WERI-Rb-1 (cell line): ENCODE results near the gene DPH1.
A peak's percentile ranks its signal among the peaks of the same experiment; 100 is the strongest.

ENCODE experiments used
- DNase-seq: peaks from one replicate; pipeline ENCODE4 v3.0.0-alpha.2; 2020
- H3K27ac ChIP-seq: fragments of 250-450 bp; sonication (Bioruptor Pico); 2 replicates; pipeline ENCODE4 v1.5.1; 2020; ENCODE audit warnings: mild to moderate bottlenecking, moderate library complexity
- H3K27me3 ChIP-seq: fragments of 250-450 bp; sonication (Bioruptor Pico); 2 replicates; pipeline ENCODE4 v1.5.1; 2021; ENCODE audit warnings: mild to moderate bottlenecking, low read depth, moderate library complexity; ENCODE audit not compliant: insufficient read depth, severe bottlenecking
- H3K36me3 ChIP-seq: fragments of 250-450 bp; sonication (Bioruptor Pico); 2 replicates; pipeline ENCODE4 v1.5.1; 2020; ENCODE audit warnings: mild to moderate bottlenecking, moderate library complexity
- H3K4me3 ChIP-seq: 2 replicates; pipeline ENCODE4 v1.5.1; 2011; ENCODE audit warnings: low read depth, mild to moderate bottlenecking, control low read depth, low read length
- H3K9me3 ChIP-seq: fragments of 250-450 bp; sonication (Bioruptor Pico); 2 replicates; pipeline ENCODE4 v1.5.1; 2021; ENCODE audit warnings: mild to moderate bottlenecking, moderate library complexity; ENCODE audit not compliant: severe bottlenecking
- CTCF ChIP-seq: IDR thresholded peaks from 2 replicates; pipeline ENCODE4 v1.5.1; 2011; ENCODE audit warnings: low read depth, mild to moderate bottlenecking, control low read depth, inconsistent platforms, low read length

DPH1 gene

GRCh38 chr17:1995907-1996799 is 33.8 kb upstream of the DPH1 start:
- H3K36me3 ChIP-seq = peaks cover 3% of the 10 kb centered on the region; the same call in 1 of the 2 replicates
- no peak overlapping the region for H3K4me3 ChIP-seq
- H3K27me3 ChIP-seq = no peaks in the 10 kb centered on the region
- no peaks in the 10 kb centered on the region for H3K9me3 ChIP-seq
- DNase-seq = no peak
- peak overlapping the region; percentile 96 for H3K27ac ChIP-seq
- no peak for TF ChIP-seq CTCF

- Histone ChIP-seq H3K36me3 (peaks cover 3% of the 10 kb centered on the region; the same call in 1 of the 2 replicates), H3K27ac (peak overlapping the region; percentile 96), H3K27me3 (no peaks in the 10 kb centered on the region), H3K4me3 (no peak overlapping the region), H3K9me3 (no peaks in the 10 kb centered on the region)
- TF ChIP-seq CTCF = no peak
- no peak for DNase-seq
These were observed 33.1 kb upstream of the DPH1 start for GRCh38 chr17:1996800-1997288.

GRCh38 chr17:1997289-1997926 is 32.5 kb upstream of the DPH1 start:
- Histone ChIP-seq H3K4me3 (peak overlapping the region; percentile 34), H3K27ac (peak overlapping the region; percentile 96), H3K36me3 (peaks cover 3% of the 10 kb centered on the region; the same call in 1 of the 2 replicates), H3K9me3 (no peaks in the 10 kb centered on the region), H3K27me3 (no peaks in the 10 kb centered on the region)
- DNase-seq = peak; percentile 79
- no peak for TF ChIP-seq CTCF

DNA sequence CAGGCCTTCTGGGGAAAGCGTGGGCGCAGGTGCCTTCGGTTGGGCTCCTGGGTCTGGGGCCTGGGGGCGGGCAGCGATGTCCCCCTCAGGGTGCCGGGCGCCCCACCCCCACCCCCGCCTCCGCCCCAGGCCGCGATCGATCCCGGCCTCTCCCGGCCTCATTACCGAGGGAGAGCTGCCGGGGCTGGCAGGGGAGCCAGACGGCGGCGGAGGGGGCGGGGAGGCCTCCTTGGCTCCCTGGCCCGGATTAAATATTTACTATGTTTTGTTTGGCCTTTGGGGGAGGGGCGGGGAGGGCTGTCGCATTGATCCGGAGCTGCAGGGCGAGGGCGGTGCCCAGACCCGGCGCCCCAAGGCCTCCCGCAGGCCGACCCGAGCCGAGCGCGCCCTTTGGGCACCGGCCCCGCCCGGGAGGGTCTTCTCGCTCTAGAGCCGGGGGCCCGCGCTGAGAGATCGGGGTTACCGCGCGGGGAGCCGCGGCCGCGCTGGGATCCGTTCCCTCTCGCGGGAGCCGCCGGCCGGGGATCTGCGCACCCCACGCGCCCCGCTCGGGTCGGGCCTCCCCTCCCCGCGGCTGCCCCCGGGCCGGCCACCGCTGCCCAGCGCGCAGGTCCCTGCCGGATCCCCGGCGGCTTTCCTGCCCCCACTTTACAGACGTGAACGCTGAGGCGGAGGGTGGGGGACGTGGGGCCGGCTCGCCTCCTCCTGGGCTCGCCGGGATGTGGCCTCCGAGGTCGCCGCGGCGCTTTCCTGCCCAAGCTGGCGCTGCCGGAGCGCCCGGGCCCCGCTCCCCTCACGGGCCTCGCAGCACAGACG is 31.8 kb upstream of the DPH1 start:
- 0 out of 2 replicates have a peak, but pooled peaks have one; percentile 0 for TF ChIP-seq CTCF
- Histone ChIP-seq H3K9me3 (no peaks in the 10 kb centered on the region), H3K27ac (peak overlapping the region; percentile 96), H3K4me3 (peak overlapping the region; percentile 40), H3K36me3 (peaks cover 4% of the 10 kb centered on the region; the same call in 1 of the 2 replicates), H3K27me3 (no peaks in the 10 kb centered on the region)
- DNase-seq = peak; percentile 95

DNA sequence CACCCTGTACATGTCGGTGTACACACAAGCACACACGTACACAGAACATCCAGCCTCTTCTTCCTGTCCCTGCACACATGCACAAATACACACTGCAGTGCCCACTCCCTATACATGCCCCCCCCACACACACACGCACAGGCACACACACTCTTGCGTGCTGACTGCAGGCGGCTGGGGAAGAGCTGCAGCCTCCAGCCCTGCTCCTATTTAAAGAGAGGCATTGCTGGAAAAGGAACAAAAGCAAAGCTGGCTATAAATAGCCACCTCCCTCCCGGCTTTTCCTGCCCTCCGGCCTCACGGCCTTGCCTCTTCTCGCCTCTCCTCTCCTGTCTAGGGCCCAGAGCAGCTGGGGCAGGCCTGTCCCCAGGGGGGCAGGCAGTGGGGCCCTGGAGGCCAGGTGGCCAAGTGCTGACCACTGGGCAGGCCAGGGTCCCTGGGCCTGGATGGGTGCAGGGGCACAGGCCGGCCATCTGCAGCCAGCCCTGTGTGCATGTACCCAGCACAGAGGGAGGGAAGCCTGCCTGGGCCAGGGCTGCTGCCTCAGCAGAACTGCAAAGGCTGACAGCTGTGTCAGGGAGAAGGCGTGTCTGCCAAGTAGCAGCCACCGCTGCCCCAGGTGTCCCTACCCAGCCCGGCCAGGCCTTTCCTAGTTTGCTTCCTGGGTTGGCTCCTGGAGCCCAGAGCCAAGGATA is 30.2 kb upstream of the DPH1 start:
- Histone ChIP-seq H3K36me3 (peaks cover 9% of the 10 kb centered on the region), H3K27me3 (no peaks in the 10 kb centered on the region), H3K27ac (peak overlapping the region; percentile 96), H3K9me3 (no peaks in the 10 kb centered on the region), H3K4me3 (no peak overlapping the region)
- no peak for TF ChIP-seq CTCF
- DNase-seq = peak; percentile 76
